GM19452 (cell line): Measurements from ENCODE around the gene SLC35G1.

Source experiments
- ATAC-seq: cut with Tn5 transposase; IDR thresholded peaks from one replicate; pipeline ENCODE4 v1.9.1; 2021; ENCODE audit not compliant: unreplicated experiment

SLC35G1 gene

GRCh38 chr10:93875032-93875358, 18.8 kb upstream of the SLC35G1 start:
- ATAC-seq = no peak

- ATAC-seq = no peak
Observed at GRCh38 chr10:93876381-93876780, 17.4 kb upstream of the SLC35G1 start.

- ATAC-seq = no peak
Observed at GRCh38 chr10:93879273-93879672, 14.5 kb upstream of the SLC35G1 start.

- peak; percentile 3 for ATAC-seq
Observed at GRCh38 chr10:93894516-93895378, 969 bp downstream of the SLC35G1 start.

GRCh38 chr10:93897070-93897780, 3.4 kb downstream of the SLC35G1 start:
- ATAC-seq = no peak

- ATAC-seq = no peak
Observed at GRCh38 chr10:93899109-93899508, 5.3 kb downstream of the SLC35G1 start.

- no peak for ATAC-seq
Observed at GRCh38 chr10:93903051-93903450, 9.3 kb downstream of the SLC35G1 start.

GRCh38 chr10:93904901-93905300, 11.1 kb downstream of the SLC35G1 start:
- ATAC-seq = no peak

GRCh38 chr10:93907059-93907458, 13.3 kb downstream of the SLC35G1 start:
- no peak for ATAC-seq

- no peak for ATAC-seq
Observed at GRCh38 chr10:93911866-93912265, 18.1 kb downstream of the SLC35G1 start.

GRCh38 chr10:93912444-93912843, 18.7 kb downstream of the SLC35G1 start:
- no peak for ATAC-seq

GRCh38 chr10:93913706-93914105, 19.9 kb downstream of the SLC35G1 start:
- no peak for ATAC-seq

GRCh38 chr10:93915598-93915997, 21.8 kb downstream of the SLC35G1 start:
- ATAC-seq = no peak

- no peak for ATAC-seq
Observed at GRCh38 chr10:93916257-93917063, 22.7 kb downstream of the SLC35G1 start.

GRCh38 chr10:93917064-93917391, 23.2 kb downstream of the SLC35G1 start:
- no peak for ATAC-seq

- no peak for ATAC-seq
Observed at GRCh38 chr10:93917821-93918220, 24.0 kb downstream of the SLC35G1 start.

- ATAC-seq = no peak
Observed at GRCh38 chr10:93921338-93921737, 27.6 kb downstream of the SLC35G1 start.

GRCh38 chr10:93926613-93927012, 32.8 kb downstream of the SLC35G1 start:
- ATAC-seq = no peak

GRCh38 chr10:93938140-93938539, 44.4 kb downstream of the SLC35G1 start:
- no peak for ATAC-seq

- ATAC-seq = no peak
Observed at GRCh38 chr10:93940881-93941280, 47.1 kb downstream of the SLC35G1 start.

GRCh38 chr10:93941606-93942005, 47.8 kb downstream of the SLC35G1 start:
- no peak for ATAC-seq

GRCh38 chr10:93945819-93946218, 52.0 kb downstream of the SLC35G1 start:
- ATAC-seq = no peak
